ENCODE measurements around the gene FNIP1. TPM values are rescaled to one million over a fixed set of nuclear protein-coding genes. Genes with fewer than 3 reads are reported as not detected.
A peak's percentile ranks its signal among the peaks of the same experiment; 100 is the strongest.

The FNIP1 gene
- polyA plus RNA-seq, 1 experiment: 15.8 TPM

GRCh38 chr5:131637694-131638093, 159.1 kb downstream of the FNIP1 start:
- Histone ChIP-seq H3K27ac (ENCODE audit: low read depth, low read length) (no peak overlapping the region), H3K27me3 (ENCODE audit: control insufficient read depth, insufficient read depth, low read length) (no peaks in the 10 kb centered on the region), H3K4me3 (ENCODE audit: low read depth, low read length) (no peak overlapping the region), H3K9me3 (ENCODE audit: control insufficient read depth, insufficient read depth, low read length) (peaks cover 4% of the 10 kb centered on the region; the same call in 1 of the 2 replicates)
- ChIA-PET POLR2A (no interaction called here), CTCF (no interaction called here)
- TF ChIP-seq CTCF (IDR thresholded peaks at IDR 0.05; ENCODE audit: low read depth, low read length): no peak
- DNase-seq (ENCODE audit: low read depth, low spot score): no peak

- POLR2A ChIA-PET: interaction anchor here (0.7 to 1.3 kb wide), 2 partner anchors 35 to 104 kb away, joined by 3 to 5 read pairs; no protein-coding TSS in a partner anchor
- CTCF ChIA-PET: interaction anchor here (1.3 kb wide), 1 partner anchor 46 kb away, joined by 9 read pairs; no protein-coding TSS in a partner anchor
- Histone ChIP-seq H3K27me3 (ENCODE audit: control insufficient read depth, insufficient read depth, low read length) (no peaks in the 10 kb centered on the region), H3K9me3 (ENCODE audit: control insufficient read depth, insufficient read depth, low read length) (peaks cover 4% of the 10 kb centered on the region; the same call in 1 of the 2 replicates), H3K4me3 (ENCODE audit: low read depth, low read length) (peak overlapping the region; percentile 66), H3K27ac (ENCODE audit: low read depth, low read length) (peak overlapping the region; percentile 98)
- DNase-seq (ENCODE audit: low read depth, low spot score): no peak
- TF ChIP-seq CTCF (IDR thresholded peaks at IDR 0.05; ENCODE audit: low read depth, low read length): no peak
Measured at GRCh38 chr5:131635684-131636572, 160.9 kb downstream of the FNIP1 start.

GRCh38 chr5:131634996-131635683, 161.7 kb downstream of the FNIP1 start, which contains the start of gene RAPGEF6:
Gene RAPGEF6, minus strand, starts transcription at chr5:131635229. Its CDS starts 199 bp downstream, at chr5:131635030.
- peaks cover 4% of the 10 kb centered on the region; the same call in 1 of the 2 replicates for H3K9me3 ChIP-seq (ENCODE audit: control insufficient read depth, insufficient read depth, low read length)
- POLR2A ChIA-PET: interaction anchor here (1.3 kb wide), 1 partner anchor 36 kb away, joined by 5 read pairs; no protein-coding TSS in a partner anchor
- CTCF ChIA-PET: interaction anchor here (1.3 kb wide), 1 partner anchor 46 kb away, joined by 9 read pairs; no protein-coding TSS in a partner anchor
- peak; percentile 100 for DNase-seq (ENCODE audit: low read depth, low spot score)
- H3K27ac ChIP-seq (ENCODE audit: low read depth, low read length): peak within 1 kb of the TSS; percentile 98
- H3K27me3 ChIP-seq (ENCODE audit: control insufficient read depth, insufficient read depth, low read length): no peaks in the 10 kb centered on the region
- H3K4me3 ChIP-seq (ENCODE audit: low read depth, low read length): peak within 1 kb of the TSS; percentile 97
- TF ChIP-seq CTCF (IDR thresholded peaks at IDR 0.05; ENCODE audit: low read depth, low read length): no peak; the same call in 1 of the 2 replicates

GRCh38 chr5:131634666-131634995, 162.2 kb downstream of the FNIP1 start:
- Histone ChIP-seq H3K27ac (ENCODE audit: low read depth, low read length) (peak overlapping the region; percentile 92), H3K27me3 (ENCODE audit: control insufficient read depth, insufficient read depth, low read length) (no peaks in the 10 kb centered on the region), H3K9me3 (ENCODE audit: control insufficient read depth, insufficient read depth, low read length) (peaks cover 4% of the 10 kb centered on the region; the same call in 1 of the 2 replicates), H3K4me3 (ENCODE audit: low read depth, low read length) (peak overlapping the region; percentile 97)
- no peak for DNase-seq (ENCODE audit: low read depth, low spot score)
- CTCF ChIA-PET: interaction anchor here (1.7 kb wide), 1 partner anchor 45 kb away, joined by 4 read pairs; no protein-coding TSS in a partner anchor
- POLR2A ChIA-PET: no interaction called here
- no peak for TF ChIP-seq CTCF (IDR thresholded peaks at IDR 0.05; ENCODE audit: low read depth, low read length)

Measured in AG04450 (cell line).